NCI-H1694 (cell line): Measurements from ENCODE around the gene ITK.
A peak's percentile ranks its signal among the peaks of the same experiment; 100 is the strongest.

Experiments used
- DNase-seq: peaks from one replicate; lab custom pipeline; 2025; lab: John Stamatoyannopoulos, UW

ITK gene

GRCh38 chr5:157247267-157247666, 66.6 kb downstream of the ITK start:
- no peak for DNase-seq

GRCh38 chr5:157248821-157249470, 68.3 kb downstream of the ITK start:
- DNase-seq: no peak

- DNase-seq: no peak
Observed at GRCh38 chr5:157252711-157253465, 72.2 kb downstream of the ITK start.

GRCh38 chr5:157253547-157253946, 72.9 kb downstream of the ITK start:
- DNase-seq: peak; percentile 6

DNA sequence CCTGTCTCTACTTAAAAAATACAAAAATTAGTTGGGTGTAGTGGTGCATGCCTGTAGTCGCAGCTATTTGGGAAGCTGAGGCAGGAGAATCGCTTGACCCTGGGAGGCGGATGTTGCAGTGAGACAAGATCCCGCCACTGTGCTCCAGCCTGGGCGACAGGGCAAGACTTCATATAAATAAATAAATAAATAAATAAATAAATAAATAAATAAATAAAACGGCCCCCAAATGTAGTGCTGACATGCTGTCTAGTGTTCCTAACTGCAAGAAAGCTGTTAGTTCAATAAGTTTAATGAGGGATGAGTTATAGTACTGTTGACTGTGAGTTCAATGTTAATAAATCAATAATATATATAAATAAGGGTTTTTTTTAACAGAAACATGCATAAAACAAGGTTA, 77.8 kb downstream of the ITK start:
- no peak for DNase-seq

GRCh38 chr5:157259699-157260098, 79.1 kb downstream of the ITK start:
- DNase-seq: no peak

DNA sequence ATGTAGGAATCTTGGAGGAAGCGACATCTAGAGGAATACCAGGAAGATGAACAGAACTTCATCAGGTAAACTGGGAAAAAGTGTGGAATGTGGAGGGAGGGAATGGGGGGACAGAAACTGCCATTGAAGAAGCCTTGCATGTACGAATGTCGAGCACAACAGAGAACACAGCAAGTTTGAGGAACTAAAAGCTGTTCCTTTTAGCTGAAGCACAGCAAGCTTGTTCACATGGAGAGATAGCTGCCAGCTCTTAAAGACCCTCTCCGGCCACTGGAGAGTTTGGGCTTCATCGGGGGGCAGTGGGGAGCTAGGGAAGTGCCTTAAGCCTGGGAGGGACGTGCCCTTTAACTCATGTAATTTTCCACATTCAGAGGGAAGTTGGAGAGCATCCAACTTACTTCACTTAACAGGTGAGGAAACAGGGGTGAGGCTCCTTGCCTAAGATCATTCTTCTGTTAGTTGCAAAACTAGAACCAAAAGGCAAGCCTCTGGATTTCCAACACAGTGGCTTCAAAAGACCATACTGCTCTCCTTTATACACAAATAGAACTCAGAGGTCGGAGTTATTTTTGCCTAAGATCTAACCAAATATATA, 83.0 kb downstream of the ITK start:
- DNase-seq: no peak

DNA sequence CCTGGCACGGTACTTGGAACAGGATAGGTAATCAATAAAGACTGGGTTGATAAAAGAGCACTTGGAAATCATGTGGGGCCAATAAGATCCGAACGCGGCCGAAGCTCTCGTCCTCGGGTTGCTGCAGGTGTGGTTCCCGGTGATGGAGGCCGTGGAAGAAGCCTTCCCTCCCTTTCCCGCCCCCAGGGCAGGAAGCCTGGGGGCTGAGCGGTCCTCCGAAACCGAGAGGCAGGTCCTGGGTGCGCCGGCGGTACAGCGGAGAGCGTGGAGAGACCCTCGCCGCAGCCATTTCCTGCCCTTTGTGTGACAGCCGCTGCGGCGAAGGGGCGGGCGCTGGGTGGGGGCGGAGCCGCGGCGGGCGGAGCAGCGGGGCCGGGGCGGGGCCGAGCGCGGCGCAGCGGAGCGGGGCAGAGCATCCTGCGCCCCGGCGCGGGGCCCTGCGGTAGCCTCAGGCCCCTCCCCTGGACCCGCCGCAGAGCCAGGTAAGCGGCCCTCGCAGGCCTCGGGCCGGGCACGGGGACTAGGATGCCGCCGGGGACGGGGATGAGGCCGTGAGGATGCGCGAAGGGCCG, 85.2 kb downstream of the ITK start, which contains the start of gene CYFIP2:
Gene CYFIP2, plus strand, starts transcription at position 410 of the 572 bp plus-strand sequence. CDS start 19,239 bp downstream, outside the sequence.
- peak; percentile 9 for DNase-seq

- DNase-seq: peak; percentile 10
Observed at GRCh38 chr5:157266286-157267007, 85.8 kb downstream of the ITK start.

GRCh38 chr5:157267025-157267424, 86.4 kb downstream of the ITK start:
- DNase-seq: no peak

DNA sequence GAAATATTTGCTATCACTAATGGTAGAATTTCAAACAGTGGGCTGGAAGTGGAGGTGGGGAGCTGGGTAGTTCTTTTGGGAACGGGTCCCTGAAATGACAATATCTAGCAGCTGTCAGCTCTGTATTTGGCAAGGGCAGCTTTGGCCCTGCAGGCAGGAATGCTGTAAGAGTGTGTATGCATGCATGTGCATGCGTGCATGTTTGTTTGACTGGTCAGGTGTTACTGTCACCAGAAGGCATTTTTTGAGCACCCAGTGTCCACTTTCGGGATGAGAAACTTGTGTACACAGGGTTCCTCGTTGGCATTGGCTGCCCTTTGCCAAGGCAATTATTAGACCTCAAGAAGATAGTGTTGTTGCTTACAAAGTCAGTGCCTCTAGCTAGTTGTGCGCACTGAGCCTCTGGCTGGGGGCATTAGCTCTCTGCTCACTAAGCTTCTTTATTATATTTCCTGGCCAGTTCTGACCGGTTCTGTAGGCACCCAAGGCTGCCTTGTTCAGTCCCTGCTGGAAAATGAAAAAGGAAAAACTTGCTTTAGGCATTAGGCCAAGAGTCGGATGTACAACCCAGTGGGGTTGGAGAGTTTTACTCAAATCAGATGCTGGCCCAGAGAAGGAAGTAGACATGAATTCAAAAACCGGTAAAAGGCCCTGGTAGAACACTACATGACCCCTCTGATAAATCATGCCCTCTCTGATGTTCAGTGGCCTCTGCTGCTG, 87.3 kb downstream of the ITK start:
- DNase-seq: peak; percentile 38

DNA sequence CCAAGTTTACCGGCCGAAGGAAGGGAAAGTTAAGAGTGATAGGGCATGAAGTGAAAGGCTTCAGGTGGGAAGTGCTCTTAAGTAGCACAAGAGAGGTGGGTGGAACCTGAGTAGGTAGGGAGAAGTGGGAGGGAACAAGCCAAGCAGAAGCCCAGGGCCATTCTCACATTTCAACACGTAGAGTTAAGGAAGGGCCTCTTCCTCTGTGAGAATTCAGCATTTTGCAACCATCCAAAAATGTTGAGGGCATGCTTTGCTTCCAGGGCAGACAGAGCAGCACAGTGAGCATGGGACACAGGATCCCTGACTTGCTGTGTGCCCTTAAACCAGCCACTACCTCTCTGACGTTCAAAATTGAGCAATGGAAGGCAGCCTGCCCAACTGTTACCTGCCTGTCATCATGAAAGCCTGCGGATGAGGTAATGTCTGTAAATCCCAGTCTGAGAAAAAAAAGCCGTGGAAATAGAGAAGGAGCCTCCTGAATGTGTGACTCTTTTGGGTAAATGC, 88.6 kb downstream of the ITK start:
- no peak for DNase-seq

DNA sequence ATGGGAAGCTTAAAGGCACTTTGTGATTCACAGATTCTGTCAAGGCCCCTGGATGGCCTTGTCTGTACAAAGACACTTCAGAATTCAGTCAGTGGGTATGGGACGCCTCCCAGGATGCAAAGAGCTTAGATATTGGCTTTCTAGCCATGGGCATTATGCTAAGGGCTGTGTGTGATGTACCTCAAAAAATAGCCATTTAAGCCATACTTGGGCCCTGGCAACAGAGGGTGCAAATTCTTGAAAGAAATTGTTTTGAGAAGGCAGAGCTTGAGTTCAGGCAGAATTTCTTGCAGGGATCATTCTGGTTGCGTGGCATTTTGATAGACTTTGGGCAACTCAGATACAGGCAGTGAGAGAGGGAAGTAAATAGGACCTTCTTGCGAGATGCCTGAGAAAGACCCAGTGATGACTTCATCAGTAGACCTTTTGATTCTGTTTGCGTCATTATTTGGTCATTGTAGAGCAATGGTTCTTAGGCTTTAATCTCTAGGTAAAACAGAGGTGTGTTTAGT, 89.2 kb downstream of the ITK start:
- no peak for DNase-seq

DNA sequence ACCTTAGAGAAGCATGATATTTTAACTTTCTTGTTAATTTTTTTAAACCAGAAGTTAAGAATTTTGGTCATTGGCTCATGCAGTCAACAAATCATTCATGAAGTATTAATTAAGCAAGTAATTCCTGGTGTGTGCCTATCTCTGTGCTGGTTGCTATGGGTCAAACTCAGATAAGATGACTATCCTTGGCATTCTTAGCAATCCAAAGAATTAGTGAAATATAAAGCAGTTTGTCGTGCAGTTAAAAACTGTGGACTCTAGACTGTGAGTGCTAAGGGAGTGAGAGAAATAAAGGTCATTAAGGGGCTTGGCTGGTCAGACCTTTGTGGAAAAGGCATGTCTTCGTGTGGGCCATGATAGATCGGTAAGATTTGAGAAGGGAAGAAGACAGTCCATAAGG, 90.1 kb downstream of the ITK start:
- no peak for DNase-seq

GRCh38 chr5:157271740-157272271, 91.2 kb downstream of the ITK start:
- DNase-seq: no peak

- no peak for DNase-seq
Observed at GRCh38 chr5:157273131-157273556, 92.5 kb downstream of the ITK start.

DNA sequence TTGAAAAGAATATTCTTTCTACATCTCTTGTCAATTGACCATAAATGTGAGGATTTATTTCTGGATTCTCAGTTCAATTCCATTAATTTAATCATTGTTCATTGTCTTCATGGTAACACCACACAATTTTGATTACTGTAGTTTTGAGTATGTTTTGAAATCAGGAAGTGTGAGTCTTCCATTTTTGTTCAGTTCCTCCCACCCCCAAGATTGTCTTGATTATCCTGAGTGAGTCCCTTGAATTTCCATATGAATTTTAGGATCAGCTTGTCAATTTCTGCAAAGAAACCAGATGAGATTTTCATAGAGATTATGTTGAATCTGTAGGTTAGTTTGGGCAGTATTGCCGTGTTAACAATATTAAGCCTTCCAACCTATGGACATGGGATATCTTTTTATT, 94.8 kb downstream of the ITK start:
- no peak for DNase-seq

DNA sequence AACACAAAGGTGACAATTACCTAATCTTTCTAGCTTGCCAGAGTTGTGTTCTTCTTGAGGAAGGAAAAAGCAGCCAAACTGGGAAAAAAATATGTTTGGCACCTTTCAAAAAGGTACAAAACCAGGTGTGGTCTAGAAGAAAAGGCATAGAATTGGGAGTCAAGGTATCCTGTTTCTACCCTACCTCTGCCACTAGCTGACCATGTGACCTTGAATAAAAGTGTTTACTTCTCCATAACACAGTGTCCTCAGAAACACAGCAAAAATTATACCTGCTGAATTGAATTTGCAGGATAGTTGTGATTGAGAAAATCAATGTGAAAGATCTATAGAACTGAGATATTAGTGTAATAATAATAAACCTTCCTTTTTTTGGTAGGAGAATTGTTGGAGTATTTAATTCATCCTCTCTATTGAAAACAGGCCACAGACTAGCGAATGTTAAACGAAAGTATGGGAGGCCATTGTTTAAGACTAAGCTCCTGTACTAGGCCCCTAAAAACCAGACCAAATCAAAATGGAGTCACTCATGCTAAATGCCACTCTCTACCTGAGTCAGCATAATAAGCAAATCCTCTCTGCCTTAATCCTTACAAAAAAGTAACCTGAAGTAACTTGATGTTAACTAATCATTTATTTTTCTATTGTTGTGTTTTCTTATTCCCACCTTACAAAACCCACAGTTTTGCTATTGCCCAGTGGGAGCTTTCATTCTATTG, 97.8 kb downstream of the ITK start:
- DNase-seq: no peak

DNA sequence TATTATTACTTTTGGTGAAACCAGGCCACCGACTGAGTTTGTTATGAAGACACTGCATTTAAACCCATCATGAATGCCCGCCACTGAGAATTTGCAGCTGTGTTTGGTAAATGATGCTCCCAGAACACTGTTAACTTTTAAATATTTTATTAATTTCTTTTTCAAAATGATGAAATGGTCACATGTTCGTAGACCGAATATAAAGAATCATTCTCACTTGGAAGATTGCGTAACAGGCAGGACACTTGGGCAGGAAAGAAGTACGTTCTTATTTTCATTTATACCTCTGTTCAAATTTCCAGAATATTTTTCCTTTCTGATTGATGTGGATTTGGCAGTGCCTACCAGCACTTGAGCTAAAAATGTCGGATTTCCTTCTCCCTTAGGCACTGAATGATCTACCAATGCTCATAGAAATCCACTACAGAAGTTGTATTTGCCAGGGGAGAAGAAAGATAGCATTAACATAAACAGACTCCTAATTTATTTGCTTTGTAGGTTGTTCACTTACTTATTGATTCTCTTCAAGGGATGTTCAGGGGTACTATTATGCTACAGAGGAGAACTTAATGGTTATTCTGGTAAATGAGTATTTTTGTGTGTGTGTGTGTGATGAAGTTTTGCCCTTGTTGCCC, 99.1 kb downstream of the ITK start:
- no peak for DNase-seq

GRCh38 chr5:157280927-157281326, 100.3 kb downstream of the ITK start:
- no peak for DNase-seq
